Measurements from ENCODE around the gene RALGPS2.

RALGPS2 gene

DNA sequence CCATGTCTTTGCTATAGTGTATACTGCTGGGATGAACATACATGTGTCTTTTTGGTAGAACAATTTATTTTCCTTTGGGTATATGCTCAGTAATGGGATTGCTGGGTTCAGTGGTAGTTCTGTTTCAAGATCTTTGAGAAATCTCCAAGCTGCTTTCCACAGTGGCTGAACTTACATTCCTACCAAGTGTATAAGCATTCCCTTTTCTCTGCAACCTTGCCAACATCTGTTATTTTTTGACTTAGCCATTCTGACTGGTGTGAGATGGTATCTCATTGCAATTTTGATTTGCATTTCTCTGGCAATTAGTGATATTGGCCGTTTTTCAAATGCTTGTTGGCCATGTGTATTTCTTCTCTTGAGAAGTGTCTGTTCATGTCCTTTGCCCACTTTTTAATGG, 183.3 kb downstream of the RALGPS2 start:
- H3K4me3 ChIP-seq = no peak overlapping the region
- DNase-seq (ENCODE audit: low spot score in 2 of 2) = no peak
- no peaks in the 10 kb centered on the region for H3K9me3 ChIP-seq
- H3K27me3 ChIP-seq (ENCODE audit: low read depth) = no peaks in the 10 kb centered on the region
- no peaks in the 10 kb centered on the region for H3K4me1 ChIP-seq
- in situ Hi-C loops (cut with MboI; ENCODE audit: low sequenced_read_pairs) = no loop called here
- H3K36me3 ChIP-seq (replicated peaks) = no peaks in the 10 kb centered on the region; the same call in 1 of the 2 replicates

DNA sequence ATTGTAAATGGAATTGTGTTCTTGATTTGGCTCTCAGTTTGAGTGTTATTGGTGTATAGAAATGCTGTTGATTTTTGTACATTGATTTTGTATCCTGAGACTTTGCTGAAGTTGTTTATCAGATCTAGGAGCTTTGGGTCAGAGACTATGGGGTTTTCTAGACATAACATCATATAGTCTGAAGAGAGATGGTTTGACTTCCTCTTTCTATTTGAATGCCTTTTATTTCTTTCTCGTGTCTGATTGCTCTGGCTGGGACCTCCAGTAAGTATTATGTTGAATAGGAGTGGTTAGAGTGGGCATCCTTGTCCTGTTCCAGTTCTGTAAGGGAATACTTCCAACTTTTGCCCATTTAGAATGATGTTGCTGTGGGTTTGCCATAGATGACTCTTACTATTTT, 185.0 kb downstream of the RALGPS2 start:
- H3K9me3 ChIP-seq = no peaks in the 10 kb centered on the region
- H3K4me1 ChIP-seq = no peaks in the 10 kb centered on the region
- no peak overlapping the region for H3K4me3 ChIP-seq
- no peaks in the 10 kb centered on the region for H3K27me3 ChIP-seq (ENCODE audit: low read depth)
- in situ Hi-C loops (cut with MboI; ENCODE audit: low sequenced_read_pairs) = no loop called here
- H3K36me3 ChIP-seq (replicated peaks) = no peaks in the 10 kb centered on the region; the same call in 1 of the 2 replicates
- no peak for DNase-seq (ENCODE audit: low spot score in 2 of 2)

DNA sequence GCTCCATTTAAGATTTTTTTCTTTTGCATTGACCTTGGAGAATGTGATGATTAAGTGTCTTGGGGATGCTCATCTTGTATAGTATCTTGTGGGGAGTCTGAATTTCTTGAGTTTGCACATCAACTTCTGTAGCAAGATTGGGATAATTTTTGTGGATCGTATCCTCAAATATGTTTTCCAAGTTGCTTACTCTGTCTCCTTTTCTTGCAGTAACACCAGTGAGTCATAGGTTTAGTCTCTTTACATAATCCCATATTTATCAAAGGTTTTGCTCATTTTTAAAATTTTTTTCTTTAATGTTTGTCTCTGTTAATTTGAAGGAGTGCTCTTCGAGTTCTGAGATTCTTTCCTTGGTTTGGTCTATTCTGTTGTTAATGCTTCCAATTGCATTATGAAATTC, 187.6 kb downstream of the RALGPS2 start:
- in situ Hi-C loops (cut with MboI; ENCODE audit: low sequenced_read_pairs) = no loop called here
- Histone ChIP-seq H3K9me3 (no peaks in the 10 kb centered on the region), H3K36me3 (replicated peaks) (no peaks in the 10 kb centered on the region; the same call in 1 of the 2 replicates), H3K4me1 (no peaks in the 10 kb centered on the region), H3K27me3 (ENCODE audit: low read depth) (no peaks in the 10 kb centered on the region), H3K4me3 (no peak overlapping the region)
- no peak for DNase-seq (ENCODE audit: low spot score in 2 of 2)

DNA sequence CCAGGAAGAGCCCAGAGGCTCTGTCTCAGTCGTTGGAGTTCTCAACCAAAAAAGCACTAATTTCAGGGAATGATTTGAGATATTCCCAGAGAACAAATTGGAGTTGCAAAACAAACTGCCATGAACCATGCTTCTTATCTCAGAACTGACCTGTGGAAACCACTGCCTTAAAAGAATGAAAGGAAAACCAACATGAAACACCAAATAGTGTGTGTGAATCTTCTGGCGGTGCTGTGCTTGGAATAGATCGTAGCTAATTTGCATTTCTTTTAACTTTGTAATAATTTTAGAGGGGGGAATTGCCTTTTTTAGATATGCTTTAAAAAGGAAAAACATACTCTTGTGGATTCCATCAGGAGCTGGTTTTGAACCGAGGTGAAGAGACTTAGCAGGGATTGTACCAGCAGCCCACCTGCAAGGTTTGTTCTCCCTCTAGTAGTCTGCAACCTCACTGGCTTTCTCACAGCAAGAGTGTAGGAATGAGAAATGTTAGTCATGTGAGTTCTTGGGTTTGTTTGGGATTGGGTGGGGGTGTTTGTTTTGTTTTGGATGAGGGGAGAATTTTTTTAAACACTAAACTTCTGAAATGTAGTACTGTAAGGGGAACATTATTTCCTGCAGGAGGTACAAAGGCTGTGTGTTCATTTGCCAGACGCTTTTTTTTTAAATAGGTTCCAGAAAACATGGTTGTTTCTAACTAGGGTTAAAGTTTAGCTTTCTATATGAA, 191.6 kb downstream of the RALGPS2 start:
- in situ Hi-C loops (cut with MboI; ENCODE audit: low sequenced_read_pairs) = no loop called here
- Histone ChIP-seq H3K9me3 (no peaks in the 10 kb centered on the region), H3K27me3 (ENCODE audit: low read depth) (no peaks in the 10 kb centered on the region), H3K4me1 (no peaks in the 10 kb centered on the region), H3K4me3 (no peak overlapping the region), H3K36me3 (replicated peaks) (no peaks in the 10 kb centered on the region; the same call in 1 of the 2 replicates)
- DNase-seq (ENCODE audit: low spot score in 2 of 2) = no peak

DNA sequence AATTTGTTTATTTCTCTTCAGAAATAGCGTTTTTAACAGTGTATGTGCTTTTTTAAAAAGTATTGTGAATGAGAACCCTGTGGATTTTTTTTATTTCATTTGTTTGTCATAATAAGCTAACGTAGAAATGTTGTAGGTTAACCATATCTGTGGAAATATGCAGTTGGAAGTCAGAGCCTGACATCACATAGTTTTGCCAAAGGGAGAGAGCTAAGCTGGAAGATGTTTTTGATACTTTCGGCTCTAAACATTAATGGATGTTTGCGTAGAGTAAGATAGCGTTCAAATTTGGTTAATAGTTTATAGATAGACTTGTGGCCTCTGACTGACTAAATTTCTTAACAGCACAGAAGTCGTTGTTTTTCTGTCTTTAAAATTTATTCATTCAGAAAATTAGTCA, 193.3 kb downstream of the RALGPS2 start:
- Histone ChIP-seq H3K36me3 (replicated peaks) (no peaks in the 10 kb centered on the region), H3K4me3 (no peak overlapping the region), H3K27me3 (ENCODE audit: low read depth) (no peaks in the 10 kb centered on the region), H3K9me3 (no peaks in the 10 kb centered on the region), H3K4me1 (no peaks in the 10 kb centered on the region)
- no peak for DNase-seq (ENCODE audit: low spot score in 2 of 2)
- in situ Hi-C loops (cut with MboI; ENCODE audit: low sequenced_read_pairs) = no loop called here

DNA sequence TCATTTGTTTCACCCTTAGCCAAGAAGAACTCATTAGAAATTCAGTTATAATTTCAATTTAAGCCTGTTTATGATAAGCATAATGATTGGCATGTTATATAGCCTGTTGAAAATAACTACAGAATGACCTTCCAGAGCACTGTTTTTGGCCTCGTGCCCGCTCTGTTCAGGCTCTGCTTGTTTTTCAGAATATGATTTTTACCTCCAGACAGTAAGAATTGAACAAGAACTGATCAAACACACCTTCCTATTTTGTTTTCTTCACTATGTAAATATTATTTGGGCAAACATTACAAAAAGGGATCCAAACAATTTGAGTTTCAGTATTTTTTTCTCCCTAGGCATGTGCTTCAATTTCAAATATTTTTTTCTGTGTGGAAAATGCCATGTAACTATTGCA, 193.9 kb downstream of the RALGPS2 start:
- H3K36me3 ChIP-seq (replicated peaks) = no peaks in the 10 kb centered on the region
- H3K4me1 ChIP-seq = no peaks in the 10 kb centered on the region
- H3K9me3 ChIP-seq = no peaks in the 10 kb centered on the region
- in situ Hi-C loops (cut with MboI; ENCODE audit: low sequenced_read_pairs) = no loop called here
- no peaks in the 10 kb centered on the region for H3K27me3 ChIP-seq (ENCODE audit: low read depth)
- no peak for DNase-seq (ENCODE audit: low spot score in 2 of 2)
- no peak overlapping the region for H3K4me3 ChIP-seq

DNA sequence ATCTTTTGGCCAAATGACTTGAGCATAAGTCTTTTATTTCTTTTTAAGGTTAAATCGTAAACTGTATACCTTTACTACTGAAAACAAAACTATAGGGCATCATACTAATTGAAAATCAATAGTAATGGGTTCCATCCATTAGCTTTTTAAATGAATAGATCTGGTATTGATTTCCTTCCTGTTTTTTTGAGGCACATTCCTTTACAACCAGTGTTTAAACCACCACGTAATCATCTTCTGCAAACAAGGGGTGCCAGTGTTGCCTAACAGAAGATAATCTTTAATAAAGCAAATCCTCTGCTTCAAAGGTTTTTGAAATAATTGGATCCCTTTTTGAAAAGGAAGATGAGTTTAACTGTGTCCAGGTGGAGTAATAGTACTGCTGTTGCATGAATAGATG, 194.5 kb downstream of the RALGPS2 start:
- Histone ChIP-seq H3K27me3 (ENCODE audit: low read depth) (no peaks in the 10 kb centered on the region), H3K36me3 (replicated peaks) (no peaks in the 10 kb centered on the region), H3K4me1 (no peaks in the 10 kb centered on the region), H3K9me3 (no peaks in the 10 kb centered on the region), H3K4me3 (no peak overlapping the region)
- in situ Hi-C loops (cut with MboI; ENCODE audit: low sequenced_read_pairs) = no loop called here
- no peak for DNase-seq (ENCODE audit: low spot score in 2 of 2)

DNA sequence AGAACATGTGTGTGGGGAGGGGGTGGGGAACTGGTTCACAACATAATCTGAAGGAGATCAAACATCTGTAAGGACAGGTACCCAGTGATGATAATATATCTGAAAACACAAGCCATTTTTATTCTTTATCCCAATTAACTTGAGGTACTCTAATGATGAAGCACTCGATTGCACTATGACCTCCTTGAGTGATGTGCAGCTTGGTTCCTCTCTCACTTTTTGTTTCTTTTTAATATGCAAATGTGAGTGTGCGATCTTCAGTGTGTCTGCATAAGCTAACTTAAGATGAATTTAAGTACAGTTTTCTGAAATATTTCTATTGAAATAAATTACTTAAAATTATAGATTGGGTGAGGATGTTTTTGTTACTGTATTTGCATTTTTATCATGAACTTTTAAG, 196.5 kb downstream of the RALGPS2 start:
- no peaks in the 10 kb centered on the region for H3K9me3 ChIP-seq
- in situ Hi-C loops (cut with MboI; ENCODE audit: low sequenced_read_pairs) = no loop called here
- no peak overlapping the region for H3K4me3 ChIP-seq
- H3K4me1 ChIP-seq = no peaks in the 10 kb centered on the region
- no peaks in the 10 kb centered on the region for H3K36me3 ChIP-seq (replicated peaks)
- no peaks in the 10 kb centered on the region for H3K27me3 ChIP-seq (ENCODE audit: low read depth)
- no peak for DNase-seq (ENCODE audit: low spot score in 2 of 2)

DNA sequence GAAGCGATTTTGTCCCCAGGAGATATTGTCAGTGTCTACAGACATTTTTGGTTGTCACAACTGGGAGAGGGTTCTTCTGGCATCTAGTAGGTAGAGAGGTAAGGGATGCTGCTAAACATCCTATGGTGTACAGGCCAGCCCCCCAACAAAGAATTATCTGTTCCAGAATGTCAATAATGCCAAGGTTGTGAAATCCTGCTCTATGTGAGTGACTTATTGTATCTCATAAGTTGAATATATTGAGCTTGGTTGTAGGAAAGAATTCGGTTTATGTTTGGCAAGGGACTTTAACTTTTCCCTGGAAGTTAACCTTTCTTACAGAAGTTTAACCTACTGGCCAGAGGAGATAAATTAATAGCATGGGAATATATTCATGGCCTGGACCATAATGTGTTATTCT, 198.5 kb downstream of the RALGPS2 start:
- Histone ChIP-seq H3K27me3 (ENCODE audit: low read depth) (no peaks in the 10 kb centered on the region), H3K36me3 (replicated peaks) (no peaks in the 10 kb centered on the region), H3K4me1 (peaks cover 4% of the 10 kb centered on the region), H3K4me3 (no peak overlapping the region), H3K9me3 (no peaks in the 10 kb centered on the region)
- DNase-seq (ENCODE audit: low spot score in 2 of 2) = no peak
- in situ Hi-C loops (cut with MboI; ENCODE audit: low sequenced_read_pairs) = no loop called here

DNA sequence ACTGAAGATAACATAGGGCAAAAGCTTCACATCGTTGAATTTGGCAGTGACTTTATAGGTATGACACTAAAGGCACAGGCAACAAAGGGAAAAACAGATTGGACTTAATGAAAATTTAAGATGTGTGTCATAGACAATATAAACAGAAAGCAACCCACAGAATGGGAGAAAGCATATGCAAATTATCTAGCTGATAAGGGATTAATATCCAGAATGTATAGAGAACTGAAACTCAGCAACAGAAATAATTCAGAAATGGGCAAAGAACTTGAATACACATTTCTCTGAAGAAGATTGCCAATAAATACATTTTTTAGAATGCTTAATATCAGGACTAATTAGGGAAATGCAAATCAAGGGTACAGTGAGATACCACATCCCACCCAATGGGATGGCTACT, 201.0 kb downstream of the RALGPS2 start:
- H3K4me1 ChIP-seq = peaks cover 13% of the 10 kb centered on the region
- H3K36me3 ChIP-seq (replicated peaks) = no peaks in the 10 kb centered on the region
- H3K9me3 ChIP-seq = no peaks in the 10 kb centered on the region
- no peaks in the 10 kb centered on the region for H3K27me3 ChIP-seq (ENCODE audit: low read depth)
- in situ Hi-C loops (cut with MboI; ENCODE audit: low sequenced_read_pairs) = no loop called here
- DNase-seq (ENCODE audit: low spot score in 2 of 2) = no peak
- H3K4me3 ChIP-seq = no peak overlapping the region

DNA sequence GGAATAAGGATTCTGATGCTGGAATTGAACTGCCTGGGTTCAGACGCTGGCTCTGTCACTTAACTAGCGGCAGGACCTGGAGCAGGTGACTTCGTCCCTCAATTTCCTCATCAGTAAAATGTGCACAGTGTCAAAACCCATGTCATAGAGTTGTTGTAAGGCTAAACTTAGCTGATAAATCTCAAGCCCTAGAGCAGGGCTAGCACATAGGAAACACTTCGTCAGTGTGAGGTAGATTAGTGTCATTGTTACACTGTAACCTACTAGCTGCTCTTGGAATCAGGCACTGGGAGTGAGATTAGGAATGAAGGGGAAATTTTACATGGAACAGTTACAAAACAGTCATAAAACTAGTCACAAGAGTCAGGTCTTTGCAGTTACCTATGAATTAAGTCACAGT, 202.0 kb downstream of the RALGPS2 start:
- no peak for DNase-seq (ENCODE audit: low spot score in 2 of 2)
- H3K27me3 ChIP-seq (ENCODE audit: low read depth) = no peaks in the 10 kb centered on the region
- H3K4me3 ChIP-seq = no peak overlapping the region
- in situ Hi-C loops (cut with MboI; ENCODE audit: low sequenced_read_pairs) = no loop called here
- peaks cover 13% of the 10 kb centered on the region for H3K4me1 ChIP-seq
- no peaks in the 10 kb centered on the region for H3K36me3 ChIP-seq (replicated peaks)
- H3K9me3 ChIP-seq = no peaks in the 10 kb centered on the region

DNA sequence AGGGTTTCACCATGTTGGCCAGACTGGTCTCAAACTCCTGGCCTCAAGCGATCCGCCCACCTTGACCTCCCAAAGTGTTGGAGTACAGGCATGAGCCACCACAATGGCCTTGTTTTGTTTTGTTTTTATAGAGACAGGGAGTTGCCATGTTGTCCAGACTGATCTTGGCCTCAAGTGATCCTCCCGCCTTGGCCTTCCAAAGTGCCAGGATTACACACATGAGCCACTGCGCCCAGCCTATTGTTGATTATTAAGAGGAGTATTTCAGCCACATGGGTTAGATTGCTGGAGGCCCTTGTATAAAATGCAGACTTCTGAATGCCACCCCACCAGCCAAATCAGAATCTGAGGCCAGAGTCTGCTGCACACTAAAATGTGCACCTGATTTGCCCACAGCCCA, 203.0 kb downstream of the RALGPS2 start:
- no peaks in the 10 kb centered on the region for H3K27me3 ChIP-seq (ENCODE audit: low read depth)
- no peak overlapping the region for H3K4me3 ChIP-seq
- no peaks in the 10 kb centered on the region for H3K36me3 ChIP-seq (replicated peaks)
- DNase-seq (ENCODE audit: low spot score in 2 of 2) = peak in 1 of 2 experiments; percentile 24
- no peaks in the 10 kb centered on the region for H3K9me3 ChIP-seq
- peaks cover 13% of the 10 kb centered on the region for H3K4me1 ChIP-seq
- in situ Hi-C loops (cut with MboI; ENCODE audit: low sequenced_read_pairs) = no loop called here

DNA sequence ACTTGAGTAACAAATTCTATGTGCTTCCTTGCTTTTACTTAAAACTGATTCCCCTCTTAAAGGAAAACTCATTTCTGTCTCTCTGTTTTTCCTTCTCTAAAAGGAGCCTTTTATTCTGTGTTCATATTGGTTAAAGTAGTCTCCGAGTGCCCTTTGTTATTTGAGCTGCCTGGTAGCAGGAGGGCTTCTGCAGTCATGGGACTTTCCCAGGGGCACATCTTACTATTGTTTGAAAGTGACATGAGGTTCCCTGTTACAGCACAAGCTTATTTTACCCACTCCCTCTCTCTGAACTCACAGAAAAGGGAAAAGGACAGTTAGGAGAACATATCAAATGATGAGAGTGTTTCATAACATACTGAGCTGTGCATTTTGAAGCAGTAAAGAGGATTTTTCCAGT, 203.9 kb downstream of the RALGPS2 start:
- Histone ChIP-seq H3K36me3 (replicated peaks) (no peaks in the 10 kb centered on the region), H3K27me3 (ENCODE audit: low read depth) (no peaks in the 10 kb centered on the region), H3K9me3 (no peaks in the 10 kb centered on the region), H3K4me3 (no peak overlapping the region), H3K4me1 (peaks cover 13% of the 10 kb centered on the region)
- in situ Hi-C loops (cut with MboI; ENCODE audit: low sequenced_read_pairs) = no loop called here
- DNase-seq (ENCODE audit: low spot score in 2 of 2) = peak in 1 of 2 experiments; percentile 25

DNA sequence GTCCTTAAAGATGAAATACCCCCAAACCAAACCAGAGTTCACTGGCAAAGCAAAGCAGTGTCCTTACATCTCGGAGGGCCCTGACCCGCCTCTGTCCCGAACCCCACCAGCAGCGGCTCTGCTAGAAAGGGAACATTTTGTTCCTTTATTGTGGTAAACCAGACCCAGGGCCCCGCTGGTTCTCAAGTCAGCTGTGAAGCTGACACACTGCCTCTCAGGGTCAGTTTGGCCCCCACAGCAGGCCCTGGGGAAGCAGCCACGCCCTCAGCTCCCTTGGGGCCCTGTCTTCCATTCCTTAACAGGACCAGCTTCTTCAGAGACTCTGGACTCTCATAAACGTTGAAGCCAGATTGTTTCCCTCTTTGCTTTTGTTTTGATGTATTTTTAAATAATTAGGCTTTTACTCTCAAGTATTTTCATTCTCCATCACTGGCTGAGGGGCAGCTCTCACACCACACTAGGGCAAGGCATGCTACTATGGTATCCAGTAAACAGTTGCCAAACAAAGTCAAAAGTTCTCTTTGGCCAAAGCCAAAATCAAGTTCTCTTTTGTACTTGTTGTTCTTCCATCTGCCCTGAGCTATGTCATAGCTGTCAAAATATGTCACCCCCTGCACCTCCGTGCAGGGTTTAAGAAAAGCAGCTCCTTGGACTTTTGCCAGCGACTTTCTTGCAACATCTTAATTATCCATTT, 207.0 kb downstream of the RALGPS2 start:
- no peaks in the 10 kb centered on the region for H3K27me3 ChIP-seq (ENCODE audit: low read depth)
- in situ Hi-C loops (cut with MboI; ENCODE audit: low sequenced_read_pairs) = no loop called here
- DNase-seq (ENCODE audit: low spot score in 2 of 2) = peak in 1 of 2 experiments; percentile 24
- H3K4me3 ChIP-seq = no peak overlapping the region
- H3K9me3 ChIP-seq = no peaks in the 10 kb centered on the region
- H3K4me1 ChIP-seq = peaks cover 13% of the 10 kb centered on the region
- H3K36me3 ChIP-seq (replicated peaks) = no peaks in the 10 kb centered on the region
